DMS53 treated with DMSO at 0.1 percent for 48 hours (cell line): ENCODE results near the gene TP63.

ENCODE experiments used
- DNase-seq: peaks from one replicate; lab custom pipeline; 2025; ENCODE audit not compliant: unreplicated experiment; lab: John Stamatoyannopoulos, UW

Gene TP63

GRCh38 chr3:189772584-189772983 lies 141.4 kb downstream of the TP63 start:
- no peak for DNase-seq

- no peak for DNase-seq
Observed at GRCh38 chr3:189773056-189773455, 141.9 kb downstream of the TP63 start.

- DNase-seq: no peak
Observed at GRCh38 chr3:189776149-189776824, 145.1 kb downstream of the TP63 start.

GRCh38 chr3:189778340-189778950 lies 147.3 kb downstream of the TP63 start:
- no peak for DNase-seq

DNA sequence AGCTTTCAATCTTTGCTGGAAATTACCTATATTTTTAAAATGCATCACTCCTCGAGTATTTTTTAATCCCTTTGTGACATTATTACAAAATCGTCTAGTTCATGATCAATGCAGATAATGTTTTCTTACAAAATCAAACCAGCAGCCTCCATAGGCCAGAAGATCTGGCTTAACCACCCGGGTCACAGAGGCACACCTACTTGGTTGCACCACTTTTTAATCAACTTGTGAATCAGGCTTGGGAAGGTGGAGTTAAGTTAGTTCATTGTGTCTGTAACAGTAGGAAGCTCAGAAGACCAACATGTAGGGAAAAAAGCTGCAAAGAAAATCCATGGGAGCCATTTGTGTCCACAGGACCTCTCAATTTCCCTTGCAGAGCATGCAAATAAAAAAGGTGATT lies 148.0 kb downstream of the TP63 start:
- DNase-seq: no peak

DNA sequence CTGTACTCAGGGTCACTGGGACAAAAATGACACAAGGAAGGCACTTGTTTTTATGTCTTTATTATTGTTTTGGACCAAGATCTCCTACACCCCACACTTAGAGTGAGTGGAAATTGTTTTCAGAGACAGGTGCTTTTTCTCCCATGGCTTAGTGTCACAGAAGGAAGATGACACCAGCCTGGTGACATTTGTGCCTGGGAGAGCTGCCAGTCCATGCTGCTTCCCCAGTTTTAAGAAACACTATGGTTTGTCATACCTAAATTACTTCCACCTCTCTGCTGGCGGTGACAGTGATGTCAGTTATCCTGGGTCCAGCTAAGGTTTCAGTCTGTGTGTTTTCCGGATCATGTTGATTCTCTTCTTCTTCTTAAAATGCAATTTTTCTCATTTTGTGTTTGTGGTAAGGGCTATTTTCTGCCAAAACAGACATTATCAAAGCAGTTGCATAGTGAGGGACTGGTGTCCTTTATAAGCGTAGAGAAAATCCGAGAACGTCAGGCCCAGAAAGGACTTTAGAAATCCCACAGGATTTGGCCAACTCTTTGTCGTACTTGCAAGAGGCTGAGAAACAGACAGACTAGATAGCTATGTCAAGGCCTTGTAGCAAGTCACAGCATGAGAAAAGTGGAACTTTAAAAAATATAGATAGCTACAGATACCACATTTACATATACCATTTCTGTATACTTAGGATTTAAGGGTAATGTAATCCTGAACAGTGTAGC lies 149.5 kb downstream of the TP63 start:
- no peak for DNase-seq

DNA sequence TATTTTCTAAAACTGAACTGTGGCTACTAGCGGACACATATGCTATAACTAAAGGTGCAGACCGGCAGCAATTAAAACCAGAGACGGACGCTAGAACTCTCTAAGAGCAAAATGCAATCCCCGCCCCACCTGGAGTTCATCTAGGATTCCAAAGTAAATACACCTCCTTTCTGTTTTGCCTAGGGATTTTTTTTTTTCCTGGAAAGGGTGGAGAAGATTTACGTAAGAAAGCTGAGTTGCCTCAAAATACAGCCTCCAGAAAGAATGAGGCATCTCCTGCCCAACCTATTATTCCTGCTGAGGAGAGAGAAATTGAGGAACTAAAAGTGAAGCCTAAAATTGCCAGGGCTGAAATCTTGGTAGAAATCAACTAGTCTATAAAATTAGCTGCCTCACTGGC lies 150.2 kb downstream of the TP63 start:
- DNase-seq: no peak

DNA sequence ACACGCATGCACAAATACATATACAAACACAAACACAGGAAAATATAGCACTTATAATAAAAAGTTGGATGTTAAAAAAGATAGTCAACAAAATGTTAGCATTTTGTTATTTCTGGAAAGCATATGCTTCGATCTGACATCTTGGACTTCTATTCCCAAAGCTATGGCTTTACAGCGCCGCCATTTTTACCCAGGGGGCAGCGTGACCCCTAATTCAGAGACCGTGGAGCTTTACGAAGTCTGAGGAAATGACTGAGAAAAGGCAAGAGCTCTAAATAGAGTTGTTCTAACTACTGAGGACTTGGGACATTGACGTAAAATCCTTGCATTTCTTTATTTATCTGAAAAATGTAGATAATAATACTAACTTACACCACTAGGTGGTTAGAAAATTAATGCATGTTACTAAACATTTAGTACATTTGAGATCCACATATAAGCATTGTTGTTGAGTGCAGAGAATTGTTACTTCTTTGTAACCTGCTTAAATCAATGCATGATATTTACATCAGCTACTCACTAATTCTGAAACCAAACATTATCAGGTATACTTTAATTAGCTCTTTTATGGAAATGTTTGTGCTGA lies 155.4 kb downstream of the TP63 start:
- no peak for DNase-seq

- no peak for DNase-seq
Observed at GRCh38 chr3:189787191-189787590, 156.0 kb downstream of the TP63 start.

GRCh38 chr3:189787632-189788031 lies 156.4 kb downstream of the TP63 start:
- no peak for DNase-seq

GRCh38 chr3:189789432-189789831 lies 158.2 kb downstream of the TP63 start:
- no peak for DNase-seq

DNA sequence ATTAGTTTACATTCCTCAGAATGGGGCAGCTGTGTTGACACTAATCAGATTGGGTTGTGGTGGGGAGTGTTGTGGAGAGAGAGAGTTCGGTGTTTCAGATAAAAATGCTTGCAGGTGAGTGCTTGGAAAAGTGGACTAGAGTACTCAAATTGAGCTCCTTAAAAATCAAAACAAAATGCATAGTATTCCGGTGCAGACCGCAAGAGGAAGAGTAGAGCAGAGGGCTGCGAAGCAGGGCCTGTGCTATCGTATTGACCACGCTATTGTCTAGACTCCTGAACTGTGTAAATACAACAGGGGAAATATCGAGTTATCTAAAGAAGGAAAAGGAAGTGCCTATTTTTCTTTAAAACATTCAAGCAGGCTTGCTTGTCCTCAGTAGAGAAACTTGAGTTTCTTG lies 159.5 kb downstream of the TP63 start:
- peak; percentile 20 for DNase-seq

- DNase-seq: no peak
Observed at GRCh38 chr3:189792046-189792929, 161.1 kb downstream of the TP63 start.

- no peak for DNase-seq
Observed at GRCh38 chr3:189794518-189794917, 163.3 kb downstream of the TP63 start.

GRCh38 chr3:189797103-189797750 lies 166.0 kb downstream of the TP63 start:
- no peak for DNase-seq

- no peak for DNase-seq
Observed at GRCh38 chr3:189799366-189799765, 168.2 kb downstream of the TP63 start.

- DNase-seq: no peak
Observed at GRCh38 chr3:189800436-189800835, 169.2 kb downstream of the TP63 start.

DNA sequence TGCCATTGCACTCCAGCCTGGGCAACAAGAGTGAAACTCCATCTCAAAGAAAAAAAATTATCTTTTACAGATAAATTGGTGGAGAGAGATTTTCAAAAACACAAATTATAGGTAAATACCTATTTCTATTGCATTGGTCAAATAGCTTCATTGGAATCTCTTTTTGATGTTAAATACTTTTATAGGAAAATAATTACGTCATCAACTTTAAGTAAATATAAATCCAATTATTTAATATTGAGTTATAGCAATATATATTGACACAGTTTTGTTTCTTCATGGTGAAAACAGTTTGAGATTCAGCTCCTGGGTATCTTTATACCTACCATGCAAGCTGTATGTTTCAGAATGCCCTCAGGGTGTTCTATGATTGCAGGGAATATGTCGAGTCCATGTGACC lies 172.1 kb downstream of the TP63 start:
- no peak for DNase-seq

GRCh38 chr3:189805375-189806067 lies 174.3 kb downstream of the TP63 start:
- DNase-seq: no peak
